PFSK-1 (cell line): Measurements from ENCODE around the gene CBY1.

Source experiments
- POLR2AphosphoS5 ChIP-seq: IDR thresholded peaks from 2 replicates; pipeline ENCODE4 v1.6.1; 2012; ENCODE audit warnings: low read depth, mild to moderate bottlenecking, control low read depth, low read length, moderate library complexity
- REST ChIP-seq, 2 experiments: IDR thresholded peaks; 2 replicates each; pipeline versions ENCODE4 v1.6.1 to v1.8.0; 2011 to 2012; ENCODE audit warnings: low read depth in 2 of 2, low read length in 2 of 2, control low read depth in 1 of 2, inconsistent platforms in 1 of 2, mild to moderate bottlenecking in 1 of 2, moderate library complexity in 1 of 2; ENCODE audit not compliant: insufficient read depth in 1 of 2

DNA sequence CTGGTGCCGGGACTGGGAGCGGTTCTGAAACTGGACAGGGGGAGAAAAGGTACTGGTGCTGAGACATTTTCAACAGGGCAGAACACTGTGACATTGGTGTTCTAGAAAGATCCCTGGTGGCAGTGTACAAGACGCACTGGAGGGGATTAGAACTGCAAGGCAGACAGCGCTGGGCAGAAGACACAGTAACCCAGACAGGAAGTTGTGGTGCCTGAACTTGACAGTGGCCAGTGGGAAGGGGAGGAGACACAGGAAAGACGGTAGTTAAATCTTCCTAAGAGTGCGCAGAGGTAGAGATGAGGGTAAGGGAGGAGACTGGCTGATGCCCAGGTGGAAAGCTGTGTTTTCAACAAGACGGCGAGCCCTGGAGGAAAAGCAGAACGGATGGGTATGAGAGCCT, 24.7 kb upstream of the CBY1 start:
- TF ChIP-seq POLR2AphosphoS5 = no peak
- no peak for TF ChIP-seq REST (IDR thresholded peaks at IDR 0.05; ENCODE audit: insufficient read depth in 1 of 2, low read depth in 2 of 2, low read length in 2 of 2)
